GM21447 (cell line): ENCODE results near the gene RAB27B.

Experiments used
- ATAC-seq: cut with Tn5 transposase; IDR thresholded peaks from one replicate; pipeline ENCODE4 v1.9.1; 2021; ENCODE audit not compliant: unreplicated experiment

Gene RAB27B

DNA sequence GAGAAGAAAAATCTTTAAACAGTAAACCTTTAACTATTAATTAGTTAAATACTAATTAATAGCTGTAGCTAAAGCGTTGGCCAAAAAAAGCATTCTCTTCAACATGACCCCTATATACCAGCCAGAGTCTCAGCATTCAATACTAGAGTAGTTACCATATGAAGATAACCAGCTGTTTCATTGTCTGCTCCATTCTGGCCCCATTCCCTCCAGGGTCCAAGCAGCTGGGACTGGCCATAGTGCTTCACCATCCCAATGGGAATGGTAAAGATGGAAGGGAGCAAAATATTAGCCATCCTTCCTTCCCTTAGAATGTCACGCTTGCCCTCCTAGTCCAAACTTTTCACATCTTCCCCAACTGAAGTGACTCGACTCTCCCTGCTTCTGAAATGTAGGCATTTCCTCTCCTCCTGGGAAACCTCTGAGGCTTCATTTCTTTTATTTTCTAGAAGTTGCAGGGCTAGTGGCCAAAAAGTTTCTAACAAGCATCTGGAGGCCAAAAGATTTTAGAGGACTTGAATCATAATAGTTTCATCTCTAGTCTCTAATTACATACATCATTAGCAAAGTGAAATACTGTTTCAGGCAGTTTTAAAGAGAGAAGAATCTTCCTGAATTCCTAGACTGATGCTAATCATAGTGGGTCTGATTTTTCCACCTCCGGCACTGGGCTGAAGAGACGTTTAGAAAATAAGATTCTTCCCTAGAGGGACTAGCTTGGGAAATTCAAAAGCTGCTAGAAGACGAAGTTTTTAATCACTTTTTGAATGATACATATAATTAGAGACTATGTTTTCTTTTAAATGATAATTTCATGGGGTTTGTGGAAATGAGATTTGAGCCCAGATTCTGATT lies 78.3 kb downstream of the RAB27B start:
- ATAC-seq = no peak

DNA sequence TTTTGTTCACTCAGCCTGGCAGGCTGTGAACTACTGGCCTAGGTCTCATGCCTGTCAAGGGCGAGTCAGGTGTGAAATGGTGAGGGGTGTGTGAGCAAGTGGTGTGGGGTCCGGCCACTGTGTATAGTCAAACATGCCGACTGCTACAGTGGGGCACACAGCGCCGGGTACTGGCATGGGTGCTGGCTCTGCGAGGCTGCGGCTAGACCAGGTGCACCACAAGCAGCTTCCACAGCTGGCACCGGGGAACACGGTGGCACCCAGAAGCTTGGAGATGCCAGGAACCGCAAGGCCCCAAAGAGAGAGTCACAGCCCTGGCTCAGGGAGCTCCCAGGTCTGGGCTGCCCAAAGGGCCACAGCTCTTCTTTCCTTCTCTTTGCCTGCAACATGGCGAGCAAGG lies 81.3 kb downstream of the RAB27B start:
- no peak for ATAC-seq

DNA sequence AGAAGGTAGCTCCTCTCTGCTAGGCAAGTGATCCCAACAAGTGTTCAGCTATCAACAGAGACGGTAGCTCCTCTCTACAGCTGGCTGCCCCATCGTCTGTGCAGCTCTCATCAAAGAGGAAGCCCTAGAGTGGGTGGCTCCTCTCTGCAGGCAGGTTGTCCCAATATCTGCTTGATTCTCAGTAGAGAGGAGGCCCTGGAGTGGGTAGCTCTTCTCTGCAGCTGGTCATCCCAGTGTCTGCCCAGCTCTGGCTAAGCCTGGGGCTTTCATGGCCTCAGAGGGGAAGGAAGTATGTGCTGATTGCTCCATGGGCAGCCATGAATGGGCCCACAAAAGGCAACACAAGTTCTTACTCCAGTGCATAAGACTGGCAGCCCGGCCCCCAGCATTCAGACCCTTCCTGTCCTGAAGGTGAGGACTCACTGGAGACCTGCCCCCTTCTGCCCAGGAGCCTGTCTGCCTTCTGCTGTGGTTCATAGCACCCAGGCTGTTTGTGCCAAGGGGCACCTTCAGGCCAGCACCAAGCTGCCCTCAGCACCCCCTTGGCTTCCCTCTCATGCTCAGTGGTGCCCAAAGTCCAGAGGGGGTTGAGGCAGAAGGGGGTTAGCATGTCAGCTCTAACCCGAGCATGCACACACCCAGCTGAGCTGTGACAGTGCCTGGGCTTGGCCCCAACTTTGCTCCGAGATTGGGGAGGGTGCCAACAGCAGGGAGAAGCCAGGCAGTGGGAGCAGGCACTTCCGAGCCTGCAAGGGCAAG lies 82.1 kb downstream of the RAB27B start:
- no peak for ATAC-seq

DNA sequence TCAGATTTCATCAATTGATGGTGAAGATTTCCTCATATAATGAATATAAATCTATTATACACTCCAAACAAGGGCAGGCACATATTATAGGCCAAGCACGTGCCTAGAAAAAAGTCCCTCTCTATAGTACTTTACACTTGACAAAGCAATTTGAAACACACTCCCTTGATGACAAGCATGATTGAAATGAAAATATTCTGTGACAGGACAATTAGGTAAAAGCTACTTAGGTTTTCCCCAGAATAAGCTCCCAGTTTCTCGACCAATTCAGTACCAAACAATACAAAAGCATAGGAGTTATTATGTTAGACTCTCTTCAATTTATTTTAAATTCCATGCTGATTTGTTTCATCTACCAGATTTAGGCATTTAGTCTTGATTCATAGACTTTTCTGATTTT lies 83.3 kb downstream of the RAB27B start:
- no peak for ATAC-seq

GRCh38 chr18:54914816-54915215 lies 86.5 kb downstream of the RAB27B start:
- ATAC-seq = no peak

DNA sequence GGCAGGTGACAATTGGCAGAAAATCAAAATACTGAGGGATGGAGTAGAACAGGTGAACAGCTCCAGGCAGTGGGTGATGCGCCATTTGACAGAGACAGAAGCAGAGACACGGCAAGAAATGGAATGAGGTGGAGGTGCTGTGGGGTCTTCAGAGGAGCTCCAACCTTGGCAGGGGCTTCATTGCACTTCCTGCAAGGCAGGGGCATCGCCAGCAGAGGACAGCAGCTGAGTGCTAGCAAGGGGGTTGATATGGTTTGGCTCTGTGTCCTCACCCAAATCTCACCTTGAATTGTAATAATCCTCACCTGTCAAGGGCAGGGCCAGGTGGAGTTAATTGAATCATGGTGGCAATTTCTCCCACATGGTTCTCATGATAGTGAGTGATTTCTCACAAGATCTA lies 88.2 kb downstream of the RAB27B start:
- ATAC-seq = no peak

- no peak for ATAC-seq
Observed at GRCh38 chr18:54918060-54918459, 89.8 kb downstream of the RAB27B start.

GRCh38 chr18:54919412-54919811 lies 91.1 kb downstream of the RAB27B start:
- no peak for ATAC-seq

- no peak for ATAC-seq
Observed at GRCh38 chr18:54923339-54923956, 95.2 kb downstream of the RAB27B start.

GRCh38 chr18:54924948-54925347 lies 96.7 kb downstream of the RAB27B start:
- ATAC-seq = no peak

GRCh38 chr18:54926593-54927325 lies 98.5 kb downstream of the RAB27B start:
- ATAC-seq = no peak

GRCh38 chr18:54928236-54928635 lies 100.0 kb downstream of the RAB27B start:
- ATAC-seq = no peak

DNA sequence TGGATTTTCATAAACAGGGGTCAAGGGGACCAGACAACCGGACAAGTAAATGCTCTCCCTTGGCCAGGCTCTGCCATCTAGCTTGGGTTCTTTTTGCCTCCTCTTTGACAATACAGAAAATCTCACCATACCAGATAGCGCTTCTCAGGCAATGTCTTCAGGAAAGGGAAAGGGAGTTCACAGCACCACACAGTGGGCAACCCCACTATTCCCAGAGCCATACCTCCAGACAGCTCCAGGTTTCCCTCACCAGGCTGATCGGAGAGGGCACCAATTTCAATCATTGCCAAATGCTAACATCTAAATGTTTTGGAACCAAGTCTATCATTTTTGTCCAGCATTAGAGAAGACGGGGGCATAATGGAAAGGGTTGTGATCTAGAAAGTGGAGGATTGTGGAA lies 102.9 kb downstream of the RAB27B start:
- no peak for ATAC-seq

DNA sequence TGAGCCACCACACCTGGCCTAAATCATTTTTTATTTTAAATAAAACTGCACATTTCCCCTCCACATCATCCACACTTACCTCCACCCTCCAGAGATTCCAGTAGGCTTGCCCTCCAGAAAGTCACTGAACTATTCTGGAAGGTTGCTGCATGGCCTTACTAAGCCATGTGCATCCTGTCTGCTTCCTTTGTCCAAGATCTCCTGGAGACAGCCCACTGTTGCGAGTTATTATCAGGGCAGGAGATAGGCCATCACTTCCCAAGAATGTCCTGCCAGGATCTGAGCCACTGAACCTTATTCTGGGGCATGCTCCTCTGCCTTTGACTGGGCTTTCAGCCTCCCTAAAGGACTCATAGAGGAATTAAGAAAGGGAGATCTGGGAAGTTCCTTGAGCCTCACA lies 104.2 kb downstream of the RAB27B start:
- no peak for ATAC-seq

DNA sequence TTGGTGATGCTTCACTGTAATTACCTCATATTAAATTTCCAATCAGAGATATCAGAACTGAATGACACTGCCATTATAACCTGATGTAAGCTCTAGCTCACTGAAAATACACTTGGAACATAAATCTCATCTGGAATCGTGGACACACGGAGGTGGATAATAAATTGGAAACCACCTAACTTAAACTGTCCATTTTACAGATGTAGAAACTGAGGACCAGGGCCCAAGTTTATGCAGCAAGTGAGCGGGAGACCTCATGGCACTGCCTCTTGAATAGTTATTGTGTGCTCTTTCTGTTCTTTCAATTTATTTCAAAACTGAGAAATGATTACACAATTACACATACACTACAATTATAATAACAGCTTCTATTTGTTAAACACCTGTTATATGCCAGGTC lies 110.2 kb downstream of the RAB27B start:
- no peak for ATAC-seq

- no peak for ATAC-seq
Observed at GRCh38 chr18:54939361-54939917, 111.2 kb downstream of the RAB27B start.

DNA sequence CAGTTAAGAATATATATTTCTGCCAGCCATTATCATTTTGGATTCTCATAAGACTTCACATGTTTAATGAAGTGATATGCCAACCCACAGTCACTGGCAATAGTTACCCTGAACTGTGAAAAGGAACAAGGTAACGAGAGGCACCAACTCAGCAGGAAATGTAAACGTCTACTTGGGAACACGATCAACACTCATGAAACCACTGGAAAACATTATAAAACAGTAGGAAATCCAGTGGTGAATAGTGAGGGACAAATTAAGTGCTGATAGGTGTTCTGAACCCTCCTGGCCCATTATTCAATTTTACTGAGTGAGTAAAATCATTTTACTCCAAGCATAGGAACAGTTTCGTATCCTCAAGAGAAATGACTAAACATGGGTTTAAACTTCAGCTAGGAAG lies 113.9 kb downstream of the RAB27B start:
- ATAC-seq = no peak

- no peak for ATAC-seq
Observed at GRCh38 chr18:54942569-54942968, 114.3 kb downstream of the RAB27B start.
